Cerebellar nuclear complex (tissue), 1 donor: ENCODE data around the gene ZNRD2.

Experiments
- DNase-seq, 2 experiments: peaks; one replicate each; lab custom pipeline; 2025; lab: John Stamatoyannopoulos, UW

ZNRD2 gene

DNA sequence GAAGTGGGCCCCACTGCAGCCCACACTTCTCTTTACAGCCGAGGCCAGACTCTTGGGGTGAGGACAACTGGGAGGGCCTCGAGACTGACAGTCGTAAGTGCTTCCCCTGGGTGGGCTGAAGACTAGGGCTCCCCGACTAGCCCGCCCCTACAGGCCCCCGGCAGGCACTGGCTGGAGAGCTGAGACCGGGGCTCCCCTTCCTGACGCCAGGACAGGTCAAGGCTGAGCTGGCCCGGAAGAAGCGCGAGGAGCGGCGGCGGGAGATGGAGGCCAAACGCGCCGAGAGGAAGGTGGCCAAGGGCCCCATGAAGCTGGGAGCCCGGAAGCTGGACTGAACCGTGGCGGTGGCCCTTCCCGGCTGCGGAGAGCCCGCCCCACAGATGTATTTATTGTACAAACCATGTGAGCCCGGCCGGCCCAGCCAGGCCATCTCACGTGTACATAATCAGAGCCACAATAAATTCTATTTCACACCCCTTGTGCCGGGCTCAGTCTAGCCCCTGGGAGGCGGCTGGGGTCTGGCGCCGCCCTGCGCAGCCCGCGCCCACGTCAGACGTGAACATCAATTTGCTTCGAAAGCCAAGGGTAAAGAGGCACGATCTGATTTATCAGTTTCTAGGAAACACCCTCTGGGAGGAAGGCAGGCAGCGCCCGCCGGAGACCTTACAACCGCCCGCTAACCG, 31.9 kb upstream of the ZNRD2 start:
- DNase-seq: no peak

DNA sequence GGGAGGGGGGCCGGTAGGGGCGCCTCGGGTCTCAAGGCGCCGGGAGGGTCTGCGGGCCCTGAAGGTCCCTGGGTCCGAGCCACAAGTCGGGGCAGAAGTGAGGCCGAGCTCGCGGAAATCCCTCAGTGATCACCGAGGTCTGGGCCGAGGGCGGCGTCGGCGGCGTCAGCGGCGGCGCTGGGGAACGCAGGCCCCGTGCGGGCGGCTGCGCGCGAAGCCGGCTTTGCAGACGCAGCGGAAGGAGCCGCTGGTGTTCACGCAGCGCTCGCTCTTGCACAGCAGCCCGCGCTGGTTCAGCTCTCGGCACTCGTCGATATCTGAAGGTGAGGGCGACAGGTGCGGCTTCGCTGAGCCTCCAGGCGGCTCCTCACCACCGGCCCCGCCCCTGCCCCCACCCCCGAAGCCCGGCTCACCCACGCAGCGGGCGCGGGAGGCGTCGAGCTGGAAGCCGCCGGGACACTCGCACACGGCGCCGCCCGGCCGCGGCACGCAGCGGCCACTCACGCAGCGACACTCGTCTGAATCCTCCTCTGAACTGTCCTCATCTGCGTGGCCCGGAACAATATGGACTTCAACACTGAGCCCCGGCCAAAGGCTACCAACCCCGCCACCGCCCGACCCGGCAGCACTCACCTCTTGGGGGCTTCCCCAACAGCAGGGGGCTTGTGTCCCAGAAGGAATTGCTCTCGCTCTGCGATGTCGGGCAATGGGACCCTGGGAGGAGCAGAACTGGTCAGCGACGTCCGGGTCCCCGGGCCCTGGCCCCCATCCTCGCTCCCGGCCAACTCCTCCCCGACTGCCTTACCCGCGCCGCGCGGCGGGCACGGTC, 31.1 kb upstream of the ZNRD2 start:
- DNase-seq: no peak

DNA sequence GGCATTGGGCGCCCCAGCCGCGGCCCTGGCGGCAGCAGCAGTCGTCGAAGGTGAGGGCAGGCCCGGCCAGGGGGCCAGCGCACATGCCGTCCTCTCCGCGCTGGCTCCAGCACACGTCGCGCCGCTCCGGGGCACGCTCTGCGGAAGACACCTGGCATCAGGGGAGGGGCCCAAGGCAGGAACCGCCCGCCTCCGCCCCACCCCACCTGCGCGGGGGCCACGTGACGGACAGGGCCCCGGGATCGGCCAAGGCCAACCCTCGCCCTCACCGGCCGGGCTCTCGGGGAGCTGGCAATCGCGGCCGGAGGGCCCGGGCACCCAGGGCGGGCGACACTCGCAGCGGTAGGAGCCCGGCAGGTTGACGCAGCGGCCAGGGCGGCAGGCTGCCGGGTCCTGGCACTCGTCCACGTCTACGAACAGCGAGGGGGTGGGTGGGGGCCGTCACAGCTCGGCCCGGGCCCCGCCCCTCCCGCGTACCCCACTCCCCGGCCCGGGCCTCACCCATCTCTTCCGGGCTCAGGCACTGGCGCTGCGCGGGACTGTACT, 30.5 kb upstream of the ZNRD2 start:
- no peak for DNase-seq

DNA sequence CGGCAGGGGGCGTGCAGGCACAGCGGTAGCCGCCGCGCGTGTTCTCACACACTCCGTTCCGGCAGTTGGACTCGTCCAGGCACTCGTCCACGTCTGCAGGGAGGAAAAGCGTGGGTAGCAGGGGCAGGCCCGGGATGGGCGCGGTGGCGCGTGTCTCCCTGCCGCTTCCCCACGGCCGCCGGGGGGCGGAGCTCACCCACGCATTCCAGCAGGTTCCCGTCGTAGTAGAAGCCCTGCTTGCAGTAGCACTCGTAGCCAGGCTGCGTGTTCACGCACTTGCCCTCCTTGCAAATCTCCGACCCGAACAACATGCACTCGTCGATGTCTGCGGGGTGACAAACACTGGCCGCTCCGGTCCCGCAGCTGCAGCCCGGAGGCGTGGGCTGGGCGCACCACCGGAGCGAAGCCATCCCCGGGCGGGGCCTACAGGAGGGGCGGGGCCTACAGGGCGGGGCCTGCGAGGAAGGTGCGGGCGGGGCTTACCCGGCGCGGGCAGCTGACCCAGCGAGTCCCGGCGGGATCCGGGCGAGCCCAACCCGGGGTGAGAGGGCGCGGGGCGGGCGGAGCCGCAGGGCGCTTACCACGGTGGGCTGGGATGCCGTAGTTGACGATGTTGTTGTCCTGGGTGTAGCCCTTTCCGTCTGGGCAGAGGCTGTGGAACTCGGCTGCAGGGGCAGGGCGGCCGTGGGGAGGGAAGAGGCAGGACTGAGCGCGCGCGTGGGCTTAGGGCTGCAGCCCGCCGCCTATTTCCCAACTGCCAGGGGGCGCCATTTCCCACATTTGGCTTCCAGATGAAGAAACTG, 29.8 kb upstream of the ZNRD2 start:
- peak; percentile 49 to 82 for DNase-seq

DNA sequence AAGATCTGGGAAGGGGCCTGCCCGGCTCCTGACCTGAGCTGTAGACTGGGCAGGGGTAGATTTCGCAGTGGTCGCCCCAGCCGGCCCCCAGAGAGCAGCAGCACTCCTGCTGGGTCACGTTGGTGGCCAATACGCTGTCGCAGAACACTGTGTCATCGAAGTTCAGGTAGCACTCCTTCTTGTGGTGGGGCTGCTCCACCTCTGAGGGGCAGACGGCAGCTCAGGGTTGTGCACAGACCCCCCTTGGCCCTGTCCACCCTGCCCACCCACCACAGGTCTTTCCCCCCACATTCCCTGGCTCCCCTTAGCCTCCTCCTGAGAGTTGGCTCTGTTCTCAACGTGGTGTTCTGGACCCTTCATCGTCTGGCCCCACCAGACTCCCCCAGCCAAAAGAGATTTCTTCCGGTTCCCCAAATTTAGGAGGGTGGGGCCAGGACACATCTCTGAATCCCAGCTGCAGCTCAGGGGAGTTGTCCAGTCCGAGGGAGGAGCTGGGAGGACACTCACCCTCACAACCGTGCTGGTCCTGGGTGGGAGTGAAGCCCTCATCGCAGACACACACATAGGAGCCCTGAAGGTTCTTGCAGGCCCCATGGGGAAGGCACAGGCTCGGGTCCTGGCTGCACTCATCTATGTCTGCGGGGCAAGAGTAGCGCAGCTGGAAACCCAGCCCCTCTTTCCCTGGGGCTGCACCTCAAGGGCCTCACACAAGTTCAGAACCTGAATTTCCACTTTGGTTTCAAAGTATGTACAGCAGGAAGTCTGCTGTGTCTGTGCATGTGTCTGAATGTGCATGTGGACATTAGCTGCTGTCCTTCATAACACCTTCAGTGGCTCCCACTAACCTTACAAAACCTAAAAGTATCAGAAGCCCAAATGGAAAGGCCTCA, 28.9 kb upstream of the ZNRD2 start:
- DNase-seq: no peak

DNA sequence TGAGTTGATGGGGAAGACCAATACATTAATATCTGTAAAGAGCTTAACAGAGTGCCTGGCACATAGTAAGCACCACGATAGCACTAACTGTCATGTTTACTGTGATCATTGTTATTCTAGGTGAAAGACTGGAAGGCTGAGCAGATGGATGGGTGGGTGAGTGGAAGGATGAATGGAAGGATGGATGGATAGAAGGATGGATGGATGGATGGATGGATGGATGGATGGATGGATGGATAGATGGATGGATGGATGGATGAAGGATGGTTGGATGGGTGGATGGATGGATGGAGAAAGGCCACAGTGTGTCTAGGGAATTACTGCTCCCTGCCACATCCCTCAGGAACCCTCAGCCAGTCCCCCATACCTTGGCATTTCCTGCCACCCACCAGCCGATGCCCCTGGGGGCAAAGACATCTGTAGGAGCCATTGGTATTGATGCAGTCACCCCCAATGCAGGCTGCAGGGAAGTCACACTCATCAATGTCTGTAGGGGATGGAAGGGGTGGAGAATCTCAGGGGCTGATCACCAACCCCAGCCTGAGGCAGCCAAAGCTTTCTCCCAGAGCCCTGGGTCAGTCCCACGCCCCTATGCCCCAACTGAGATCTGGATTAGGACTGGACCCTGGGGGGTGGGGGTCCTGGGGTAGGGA, 27.4 kb upstream of the ZNRD2 start:
- DNase-seq: no peak

DNA sequence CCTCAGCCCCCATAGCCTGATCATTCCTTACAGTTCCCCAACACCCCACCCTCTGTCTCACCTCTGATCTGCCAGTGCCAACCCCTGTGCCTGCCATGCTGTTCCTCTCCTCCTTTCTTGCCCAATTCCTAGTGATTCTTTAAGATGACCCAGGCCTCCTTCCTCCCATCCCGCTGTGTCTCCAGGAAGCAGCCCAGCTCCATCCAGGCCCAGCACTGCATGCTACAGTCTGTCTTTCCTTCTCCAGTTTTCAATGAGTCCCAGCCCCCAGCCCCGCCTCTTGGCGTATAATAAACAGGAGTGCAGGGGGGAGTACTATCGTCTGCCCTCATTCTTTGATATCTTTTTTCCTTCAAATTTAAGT, 24.4 kb upstream of the ZNRD2 start:
- DNase-seq: no peak

DNA sequence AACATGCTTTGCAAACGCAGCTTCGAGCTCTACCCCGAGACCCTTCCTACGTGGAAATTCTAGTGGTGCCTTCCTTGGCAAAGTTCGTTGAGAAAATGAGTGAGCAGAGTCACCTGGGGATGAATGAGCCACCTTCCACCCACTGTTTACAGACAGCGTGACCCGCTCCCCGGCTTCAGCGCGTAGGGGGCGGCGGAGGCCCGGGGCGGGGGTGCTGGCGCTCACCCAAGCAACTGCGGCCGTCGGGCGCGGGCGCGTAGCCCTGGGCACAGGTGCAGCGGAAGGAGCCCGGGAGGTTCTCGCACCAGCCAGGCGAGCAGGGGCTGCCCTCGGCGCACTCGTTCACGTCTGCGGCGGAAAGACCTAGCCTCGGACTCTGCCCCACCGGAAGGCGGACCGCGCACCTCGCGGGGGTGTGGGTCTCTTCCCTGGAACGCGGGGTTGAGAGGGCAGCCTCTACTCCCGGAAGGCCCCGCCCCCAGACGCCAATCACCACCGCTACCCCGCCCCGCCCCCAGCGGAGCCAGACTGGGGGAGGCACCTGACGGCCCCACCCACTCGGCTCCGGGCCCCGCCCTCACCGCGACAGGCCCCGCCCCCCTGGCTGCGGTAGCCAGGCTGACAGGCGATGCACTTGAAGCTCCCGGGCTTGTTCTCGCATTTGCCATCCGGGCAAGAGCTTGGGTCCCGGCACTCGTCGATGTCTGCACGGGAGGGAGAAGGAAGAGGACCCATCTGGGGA, 23.9 kb upstream of the ZNRD2 start:
- DNase-seq: no peak

DNA sequence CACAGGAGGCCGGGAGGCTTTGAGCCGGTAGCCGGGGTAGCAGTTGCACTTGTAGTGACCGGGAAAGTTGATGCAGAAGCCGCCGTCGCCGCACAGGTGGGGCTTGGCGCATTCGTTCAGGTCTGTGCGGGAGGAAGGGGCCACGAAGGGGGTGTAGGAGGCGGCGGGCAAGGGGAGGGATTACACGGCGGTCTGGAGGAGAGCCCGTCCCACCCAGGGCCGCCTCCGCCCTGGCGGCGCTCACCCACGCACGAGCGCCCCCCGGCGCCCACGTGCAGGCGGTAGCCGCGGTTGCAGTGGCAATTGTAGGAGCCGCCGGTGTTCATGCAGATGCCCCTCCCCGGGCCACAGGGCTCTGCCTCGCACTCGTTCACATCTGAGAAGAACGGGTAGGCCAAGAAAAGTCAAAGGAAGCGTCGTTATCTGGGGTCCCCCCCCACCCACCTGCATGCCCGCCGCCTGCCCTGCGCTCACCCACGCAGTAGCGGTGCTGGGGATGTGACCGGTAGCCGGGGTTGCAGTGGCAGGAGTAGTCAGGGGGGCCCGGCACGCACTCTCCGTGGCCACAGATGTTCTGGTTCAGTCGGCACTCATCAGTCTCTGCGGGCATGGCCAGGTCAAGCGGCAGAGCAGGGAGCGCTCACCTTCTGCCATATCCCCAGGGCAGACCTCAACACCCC, 22.7 kb upstream of the ZNRD2 start:
- no peak for DNase-seq

DNA sequence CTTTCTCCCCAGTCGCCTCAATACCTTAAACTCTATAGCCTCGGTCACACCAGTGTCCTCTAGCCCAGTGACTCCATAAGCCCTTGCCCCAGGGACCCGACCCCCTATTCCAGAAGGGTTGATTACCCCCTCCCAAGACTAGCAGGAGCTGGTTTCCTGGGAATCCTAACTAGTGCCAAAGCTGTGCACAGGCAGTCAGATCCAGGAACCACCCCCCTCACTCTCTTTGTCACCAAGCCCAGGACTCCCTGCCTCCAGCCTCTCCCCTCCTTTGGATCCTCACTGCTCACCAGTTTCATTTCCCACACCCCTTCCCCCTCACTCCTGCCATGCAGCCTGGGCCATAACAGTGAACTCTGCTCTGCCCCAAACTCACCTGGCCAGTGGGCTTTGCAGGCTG, 21.9 kb upstream of the ZNRD2 start:
- DNase-seq: no peak

DNA sequence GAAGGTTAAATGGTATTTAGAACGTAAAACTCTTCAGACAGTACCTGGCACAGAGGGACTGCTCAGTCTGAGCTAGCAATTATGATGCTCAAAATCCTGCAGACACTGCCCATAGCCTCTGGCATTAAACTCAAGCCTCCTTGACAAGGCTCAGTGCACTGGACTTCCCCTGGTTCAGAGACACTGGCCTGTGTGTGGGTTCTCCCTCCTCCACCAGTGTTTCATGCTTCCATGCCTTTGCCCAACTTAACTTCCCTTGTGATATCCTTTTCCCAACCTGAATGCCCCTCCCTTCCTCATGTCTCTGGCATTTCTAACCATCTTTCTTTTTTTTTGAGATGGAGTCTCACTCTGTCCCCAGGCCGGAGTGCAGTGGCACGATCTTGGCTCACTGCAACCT, 21.2 kb upstream of the ZNRD2 start:
- no peak for DNase-seq

DNA sequence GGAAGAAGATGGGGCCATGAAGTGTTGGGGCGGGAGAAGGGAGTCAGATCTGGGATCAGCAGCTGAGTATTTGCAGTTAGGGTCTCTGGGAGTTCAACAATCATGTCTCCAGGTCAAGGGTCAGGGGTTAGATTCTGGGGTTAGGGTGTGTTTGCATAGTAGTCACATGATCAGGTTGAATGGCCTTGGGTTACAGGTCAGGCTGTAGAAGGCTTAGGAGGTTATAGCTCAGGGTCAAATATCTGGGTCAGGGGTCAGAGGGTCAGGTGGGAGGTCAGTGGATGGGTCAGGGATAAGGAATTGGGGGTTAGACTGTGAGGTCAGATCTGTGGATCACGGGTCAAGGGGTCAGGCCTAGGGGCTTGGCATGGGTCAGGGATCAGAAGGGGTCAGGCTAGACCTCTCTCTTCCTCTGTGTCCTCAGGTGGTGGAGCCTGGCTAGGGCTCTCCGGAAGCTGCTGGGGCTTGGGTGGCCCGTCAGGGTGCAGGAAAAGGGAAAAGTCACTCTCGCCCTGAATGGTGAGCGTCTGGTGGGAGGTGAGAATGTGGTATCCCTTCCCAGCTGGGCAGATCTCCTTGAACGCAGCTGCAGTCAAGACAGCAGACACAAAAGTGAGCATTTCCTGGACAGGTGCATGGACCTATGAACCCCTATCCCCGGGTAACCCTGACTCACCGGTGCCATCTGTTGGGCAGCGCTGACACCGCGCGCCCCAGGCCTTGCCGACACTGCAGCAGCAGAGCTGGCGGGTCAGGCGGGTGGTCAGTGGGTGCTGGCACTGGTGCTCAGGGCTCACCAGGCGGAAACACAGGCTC, 18.5 kb upstream of the ZNRD2 start:
- DNase-seq: no peak

DNA sequence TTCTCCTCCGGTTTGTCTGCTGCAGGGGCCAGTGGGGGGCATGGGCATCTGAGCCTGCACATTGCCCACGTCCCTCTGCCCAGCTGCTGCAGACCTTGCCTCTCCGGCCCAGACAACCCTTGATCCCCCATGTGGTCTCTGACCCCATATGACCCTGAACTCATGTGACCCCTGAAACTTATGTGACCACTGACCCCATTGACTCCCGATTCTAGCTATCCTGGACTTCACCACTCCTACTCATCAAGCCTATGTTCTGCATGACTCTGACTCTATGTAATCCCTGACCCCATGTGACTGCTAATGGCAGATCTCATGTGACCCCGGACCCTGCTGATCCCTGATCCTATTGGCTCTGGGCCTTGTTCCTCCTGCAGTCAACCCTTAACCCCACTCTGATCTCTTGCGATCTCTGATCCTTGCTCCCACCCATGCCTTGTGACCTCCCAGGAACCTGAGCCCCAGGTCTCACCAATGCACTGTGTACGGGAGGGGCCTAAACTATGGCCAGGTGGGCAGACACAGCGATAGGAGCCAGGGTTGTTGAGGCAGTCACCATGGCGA, 17.8 kb upstream of the ZNRD2 start:
- no peak for DNase-seq

DNA sequence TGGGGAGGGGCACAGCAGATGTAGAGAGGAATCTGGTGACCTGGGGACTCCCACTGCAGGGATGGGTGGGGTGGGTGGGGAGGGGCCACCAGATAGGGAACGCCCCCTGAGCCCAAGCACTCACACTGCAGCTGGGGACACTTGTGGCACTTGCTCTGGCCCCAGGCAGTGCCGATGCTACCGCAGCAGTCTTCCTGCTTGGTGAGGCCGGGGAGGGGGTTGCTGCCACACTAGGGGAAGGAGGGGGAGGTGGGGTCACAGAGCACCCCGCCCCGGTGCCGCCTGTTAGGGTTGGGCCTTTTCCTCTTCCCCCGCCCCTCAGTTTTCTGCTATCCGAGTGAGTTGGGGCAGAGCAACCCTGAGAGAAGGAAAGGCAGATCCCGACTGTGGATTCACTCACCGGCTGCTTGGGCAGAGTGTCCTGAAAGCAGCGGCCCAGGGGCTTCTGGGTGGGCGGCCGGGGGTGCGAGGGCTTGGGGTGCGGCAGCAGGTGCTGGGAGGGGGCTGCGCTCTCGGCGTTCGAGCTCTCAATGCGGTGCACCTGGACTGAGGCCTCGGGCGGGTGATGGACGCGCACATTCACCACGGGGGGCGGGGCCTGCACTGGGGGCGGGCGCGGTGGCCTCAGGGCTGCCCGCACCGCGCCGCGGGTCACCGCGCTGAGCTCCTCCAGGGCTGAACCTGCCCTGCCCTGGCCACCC, 16.8 kb upstream of the ZNRD2 start:
- no peak for DNase-seq

DNA sequence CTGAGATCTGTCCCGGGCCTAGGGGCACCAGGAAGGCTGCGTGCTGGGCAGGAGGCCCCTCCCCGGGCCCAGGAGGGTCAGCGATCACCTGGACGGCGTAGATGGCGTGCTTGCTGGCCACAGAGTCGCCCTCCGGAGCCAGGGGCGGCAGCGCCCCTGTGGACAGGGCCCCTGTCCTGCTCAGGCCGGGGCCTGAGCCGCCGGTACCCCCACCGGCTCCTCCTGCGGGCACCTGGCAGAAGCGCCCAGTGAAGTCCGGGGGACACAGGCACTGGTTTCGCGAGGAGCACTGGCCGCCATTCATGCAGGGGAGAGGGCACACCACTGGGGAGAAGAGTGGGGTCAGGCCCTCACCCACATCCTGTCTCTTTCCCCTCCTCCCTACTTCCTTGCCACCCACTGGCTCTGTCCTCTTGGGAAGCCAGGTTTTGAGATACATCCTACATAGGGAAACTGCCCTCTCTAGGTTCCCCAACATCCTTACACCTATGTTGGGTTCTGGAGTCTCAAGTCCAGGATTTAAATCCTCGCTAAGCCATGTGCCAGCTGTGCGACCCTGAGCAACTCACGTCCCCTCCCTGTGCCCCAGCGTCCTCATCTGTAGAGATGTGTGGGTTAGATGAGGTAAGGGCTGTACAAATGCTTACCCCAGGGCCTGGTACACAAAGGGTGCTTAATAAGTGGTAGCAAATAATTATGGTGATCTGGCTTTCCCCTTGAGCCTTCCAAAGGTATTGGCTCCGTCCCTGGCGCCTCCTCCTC, 16.0 kb upstream of the ZNRD2 start:
- DNase-seq: no peak

DNA sequence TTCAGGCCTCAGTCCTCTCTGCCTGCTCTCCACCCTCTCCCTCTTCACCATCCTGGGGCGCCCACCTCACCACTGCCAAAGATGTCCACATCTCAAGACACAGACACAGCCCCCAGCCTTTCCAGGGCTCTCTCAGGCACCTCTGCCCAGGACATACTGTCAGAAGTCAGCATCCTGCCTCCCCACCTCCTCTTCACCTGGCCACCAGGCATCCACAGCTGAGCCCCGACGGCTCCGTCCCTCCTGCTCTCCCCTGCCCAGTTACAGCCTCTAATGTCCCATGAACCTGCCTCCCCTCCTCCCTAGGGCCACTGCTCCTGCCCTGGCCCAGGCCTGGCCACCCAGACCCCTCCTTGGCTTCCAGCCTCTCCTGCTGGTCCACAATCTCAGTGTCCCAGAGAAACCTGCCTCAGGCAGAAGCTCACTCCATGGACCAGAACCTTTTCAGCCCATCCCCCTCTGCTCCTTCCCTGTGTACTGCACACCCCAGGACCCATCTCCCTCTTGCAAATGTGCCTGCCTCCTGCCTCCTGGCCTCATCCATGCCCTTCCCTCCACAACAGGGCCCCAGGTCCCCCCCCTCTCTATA, 15.3 kb upstream of the ZNRD2 start:
- DNase-seq: no peak
